ENCODE results near the gene PPP1R3G. TPM values are rescaled to one million over a fixed set of nuclear protein-coding genes. Genes with fewer than 3 reads are reported as not detected.

PPP1R3G gene
- total and polyA plus RNA-seq, 12 donors: 3.8 to 12.2 (median 8.0) TPM

DNA sequence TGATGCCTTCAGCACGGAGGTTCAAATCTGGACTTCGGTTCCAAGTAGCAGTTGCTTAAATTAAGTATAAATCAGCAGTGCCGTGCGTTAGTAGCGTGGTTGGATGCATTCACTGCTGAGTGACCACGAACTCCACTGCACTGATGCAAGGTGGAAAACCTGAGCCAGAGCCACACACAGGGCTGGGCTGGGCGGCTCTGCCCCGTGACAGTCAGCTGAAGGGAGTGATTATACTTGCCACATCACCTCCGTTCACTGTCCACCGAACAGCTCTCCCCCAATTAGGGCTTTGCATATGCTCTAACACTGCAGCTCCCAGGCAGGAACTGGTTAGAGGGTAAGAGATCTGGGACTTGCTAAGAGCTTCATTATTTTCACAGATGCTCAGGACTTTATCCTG lies 22.2 kb downstream of the PPP1R3G start:
- ATAC-seq: peak; percentile 54 to 88 (median 78)
- 64 to 69% methylated on average over 10 of the region's 10 CpGs for WGBS, 2 donors
- H3K27me3 ChIP-seq: no peaks in the 10 kb centered on the region
- peak overlapping the region in 9 of 10 donors; percentile 65 to 94 (median 80) for H3K27ac ChIP-seq
- peaks cover 0 to 34% (median 14%) of the 10 kb centered on the region in 9 donors for H3K4me1 ChIP-seq
- intact Hi-C loops (cut with DNase I): no loop called here
- H3K9me3 ChIP-seq: no peaks in the 10 kb centered on the region
- DNase-seq: peak in 1 of 2 donors; percentile 62
- peak overlapping the region in 2 of 10 donors; percentile 12 to 22 for H3K4me3 ChIP-seq
- TF ChIP-seq, protein P1, sequence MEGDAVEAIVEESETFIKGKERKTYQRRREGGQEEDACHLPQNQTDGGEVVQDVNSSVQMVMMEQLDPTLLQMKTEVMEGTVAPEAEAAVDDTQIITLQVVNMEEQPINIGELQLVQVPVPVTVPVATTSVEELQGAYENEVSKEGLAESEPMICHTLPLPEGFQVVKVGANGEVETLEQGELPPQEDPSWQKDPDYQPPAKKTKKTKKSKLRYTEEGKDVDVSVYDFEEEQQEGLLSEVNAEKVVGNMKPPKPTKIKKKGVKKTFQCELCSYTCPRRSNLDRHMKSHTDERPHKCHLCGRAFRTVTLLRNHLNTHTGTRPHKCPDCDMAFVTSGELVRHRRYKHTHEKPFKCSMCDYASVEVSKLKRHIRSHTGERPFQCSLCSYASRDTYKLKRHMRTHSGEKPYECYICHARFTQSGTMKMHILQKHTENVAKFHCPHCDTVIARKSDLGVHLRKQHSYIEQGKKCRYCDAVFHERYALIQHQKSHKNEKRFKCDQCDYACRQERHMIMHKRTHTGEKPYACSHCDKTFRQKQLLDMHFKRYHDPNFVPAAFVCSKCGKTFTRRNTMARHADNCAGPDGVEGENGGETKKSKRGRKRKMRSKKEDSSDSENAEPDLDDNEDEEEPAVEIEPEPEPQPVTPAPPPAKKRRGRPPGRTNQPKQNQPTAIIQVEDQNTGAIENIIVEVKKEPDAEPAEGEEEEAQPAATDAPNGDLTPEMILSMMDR (IDR thresholded peaks at IDR 0.05): no peak
- peaks cover 0 to 25% (median 0%) of the 10 kb centered on the region in 9 donors for H3K36me3 ChIP-seq

DNA sequence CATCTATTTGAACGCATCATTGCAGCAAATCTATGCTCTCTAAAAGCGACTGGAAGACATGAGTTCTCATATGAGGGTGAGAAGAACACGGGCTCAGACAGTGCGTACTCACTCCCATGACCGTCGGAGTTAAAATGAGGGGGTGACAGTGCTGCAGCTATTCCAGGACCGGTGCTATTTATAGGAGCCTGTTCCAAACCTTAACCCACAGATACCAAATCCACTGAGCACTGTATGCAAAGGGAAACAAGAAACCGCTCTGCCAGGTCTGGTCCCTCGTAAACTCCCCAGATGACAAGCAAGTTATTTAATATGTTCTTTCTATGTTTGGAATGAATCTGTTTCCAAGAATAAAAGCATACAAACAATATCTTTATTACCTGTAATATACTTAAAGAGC lies 22.9 kb downstream of the PPP1R3G start:
- H3K27ac ChIP-seq: peak overlapping the region in 9 of 10 donors; percentile 65 to 94 (median 80)
- WGBS, 2 donors: 51 to 57% methylated on average over 9 of the region's 9 CpGs
- H3K9me3 ChIP-seq: no peaks in the 10 kb centered on the region
- H3K4me3 ChIP-seq: peak overlapping the region in 2 of 10 donors; percentile 12 to 22
- peaks cover 0 to 25% (median 0%) of the 10 kb centered on the region in 9 donors for H3K36me3 ChIP-seq
- intact Hi-C loops (cut with DNase I): loop anchor here in 1 of 10 donors (2.0 kb wide), 1 partner anchor 27 kb away; no protein-coding TSS in a partner anchor
- ATAC-seq (peak; percentile 69 to 95 (median 88)), DNase-seq (peak in 1 of 2 donors; percentile 57)
- H3K27me3 ChIP-seq: no peaks in the 10 kb centered on the region
- TF ChIP-seq, protein P1 (IDR thresholded peaks at IDR 0.05): no peak
- H3K4me1 ChIP-seq: peaks cover 0 to 34% (median 12%) of the 10 kb centered on the region in 9 donors

DNA sequence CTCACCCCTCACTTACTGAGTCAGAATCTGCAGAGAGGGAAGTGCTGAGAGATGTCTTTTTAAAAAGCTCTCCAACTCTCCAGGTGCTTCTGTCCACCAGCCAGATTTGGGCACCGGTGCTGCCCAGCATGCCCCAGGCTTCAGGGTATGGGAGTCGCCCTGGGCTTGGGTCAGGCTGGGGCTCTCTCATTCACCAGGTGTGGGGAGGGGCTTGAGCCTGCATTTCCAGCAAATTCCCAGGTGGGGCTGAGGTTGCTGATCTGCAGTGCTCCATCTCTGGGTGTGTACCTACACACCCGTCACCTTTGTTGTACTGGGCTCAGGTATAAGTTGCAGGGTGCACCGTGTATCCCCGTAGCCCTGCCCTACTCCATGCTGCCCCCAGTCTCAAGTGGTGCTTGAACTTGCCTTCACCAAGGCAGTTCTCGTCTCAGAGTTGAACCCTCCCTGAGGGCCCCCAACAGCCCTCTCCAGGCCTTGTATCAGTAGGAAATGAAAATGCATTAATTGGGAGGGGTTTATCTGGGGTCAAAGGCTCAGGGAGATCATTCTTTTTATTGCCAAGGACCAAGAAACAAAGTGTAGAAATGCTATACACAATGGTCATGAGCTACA lies 23.5 kb downstream of the PPP1R3G start:
- Histone ChIP-seq H3K36me3 (peaks cover 0 to 25% (median 0%) of the 10 kb centered on the region in 9 donors), H3K4me1 (peaks cover 0 to 30% (median 8%) of the 10 kb centered on the region in 9 donors), H3K27ac (peak overlapping the region in 9 of 10 donors; percentile 60 to 94 (median 78)), H3K4me3 (no peak overlapping the region), H3K27me3 (no peaks in the 10 kb centered on the region), H3K9me3 (no peaks in the 10 kb centered on the region)
- peak in 5 of 8 donors; percentile 21 to 45 (median 36) for ATAC-seq
- WGBS, 2 donors: 75 to 76% methylated on average over 6 of the region's 6 CpGs
- TF ChIP-seq, protein P1 (IDR thresholded peaks at IDR 0.05): no peak
- intact Hi-C loops (cut with DNase I): loop anchor here in 1 of 10 donors (2.0 kb wide), 1 partner anchor 28 kb away; no protein-coding TSS in a partner anchor
- no peak for DNase-seq

DNA sequence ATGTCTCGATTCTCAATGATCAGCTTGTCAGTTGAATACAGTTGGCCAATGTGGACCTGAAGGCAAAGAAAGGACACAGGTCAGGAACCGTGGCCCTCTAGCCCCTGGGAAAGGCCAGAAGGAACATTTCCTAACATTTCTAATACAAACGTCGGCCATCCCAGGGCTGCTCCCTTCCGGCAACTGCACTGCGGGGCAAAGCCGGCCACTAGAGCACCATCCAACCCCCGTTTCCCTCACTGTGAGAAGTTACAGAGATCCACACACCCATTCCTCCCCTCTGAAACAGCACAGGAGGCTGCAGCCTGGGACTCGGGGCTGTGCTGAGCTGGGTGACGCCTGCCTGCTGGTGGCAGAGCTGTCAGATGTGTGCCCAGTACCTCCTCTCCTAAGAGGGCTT lies 24.3 kb downstream of the PPP1R3G start:
- TF ChIP-seq, protein P1 (IDR thresholded peaks at IDR 0.05): peak in 1 of 9 donors; percentile 15
- H3K27ac ChIP-seq: peak overlapping the region in 6 of 10 donors; percentile 60 to 94 (median 81)

More for the DNA sequence above, 24.3 kb downstream of the PPP1R3G start:
- ATAC-seq: peak in 3 of 8 donors; percentile 25 to 36 (median 32)
- Histone ChIP-seq H3K4me3 (no peak overlapping the region), H3K4me1 (peaks cover 0 to 29% (median 10%) of the 10 kb centered on the region in 9 donors), H3K36me3 (peaks cover 0 to 25% (median 0%) of the 10 kb centered on the region in 9 donors), H3K9me3 (no peaks in the 10 kb centered on the region), H3K27me3 (no peaks in the 10 kb centered on the region)
- intact Hi-C loops (cut with DNase I): loop anchor here in 1 of 10 donors (2.0 kb wide), 1 partner anchor 29 kb away; no protein-coding TSS in a partner anchor
- DNase-seq: no peak
- 83 to 87% methylated on average over 10 of the region's 10 CpGs for WGBS, 2 donors

All from heart right ventricle (tissue), 16 donors.